Suprapubic skin (tissue), 4 donors: ENCODE results near the gene KRABD2.

Experiments
- CTCF ChIP-seq, 2 donors: fragments of 200-600 bp in 1 of 2; fragments of 450-650 bp in 1 of 2; sonication (generic) in 1 of 2; IDR thresholded peaks; one replicate each; pipeline ENCODE4 v1.5.1; 2016 to 2019; ENCODE audit warnings: antibody characterized with exemption in 2 of 2, mild to moderate bottlenecking in 1 of 2, moderate library complexity in 1 of 2
- EP300 ChIP-seq: sonication (generic); formaldehyde crosslinking; IDR thresholded peaks from one replicate; pipeline ENCODE4 v1.6.1; 2017; ENCODE audit warnings: antibody characterized with exemption
- POLR2A ChIP-seq, 2 donors: fragments of 450-650 bp; IDR thresholded peaks; one replicate each; pipeline ENCODE4 v1.6.1; 2017; ENCODE audit warnings: antibody characterized with exemption in 2 of 2, mild to moderate bottlenecking in 2 of 2, moderate library complexity in 2 of 2
- POLR2AphosphoS5 ChIP-seq, 3 donors: sonication (generic); formaldehyde crosslinking; IDR thresholded peaks; one replicate each; pipeline ENCODE4 v1.6.1; 2017; ENCODE audit warnings: antibody characterized with exemption in 3 of 3

GRCh38 chr17:8397636-8398035 lies 21.1 kb upstream of the KRABD2 start, which contains the start of gene RNF222:
- no peak for TF ChIP-seq CTCF (IDR thresholded peaks at IDR 0.05)
- no peak for TF ChIP-seq POLR2A (IDR thresholded peaks at IDR 0.05)
- no peak for TF ChIP-seq POLR2AphosphoS5 (IDR thresholded peaks at IDR 0.05)
- TF ChIP-seq EP300: no peak
